ENCODE results near the gene TFCP2L1. TPM values are rescaled to one million over a fixed set of nuclear protein-coding genes. Genes with fewer than 3 reads are reported as not detected.

The TFCP2L1 gene
- total RNA-seq, 1 experiment from 2014 or later = 2.4 TPM

DNA sequence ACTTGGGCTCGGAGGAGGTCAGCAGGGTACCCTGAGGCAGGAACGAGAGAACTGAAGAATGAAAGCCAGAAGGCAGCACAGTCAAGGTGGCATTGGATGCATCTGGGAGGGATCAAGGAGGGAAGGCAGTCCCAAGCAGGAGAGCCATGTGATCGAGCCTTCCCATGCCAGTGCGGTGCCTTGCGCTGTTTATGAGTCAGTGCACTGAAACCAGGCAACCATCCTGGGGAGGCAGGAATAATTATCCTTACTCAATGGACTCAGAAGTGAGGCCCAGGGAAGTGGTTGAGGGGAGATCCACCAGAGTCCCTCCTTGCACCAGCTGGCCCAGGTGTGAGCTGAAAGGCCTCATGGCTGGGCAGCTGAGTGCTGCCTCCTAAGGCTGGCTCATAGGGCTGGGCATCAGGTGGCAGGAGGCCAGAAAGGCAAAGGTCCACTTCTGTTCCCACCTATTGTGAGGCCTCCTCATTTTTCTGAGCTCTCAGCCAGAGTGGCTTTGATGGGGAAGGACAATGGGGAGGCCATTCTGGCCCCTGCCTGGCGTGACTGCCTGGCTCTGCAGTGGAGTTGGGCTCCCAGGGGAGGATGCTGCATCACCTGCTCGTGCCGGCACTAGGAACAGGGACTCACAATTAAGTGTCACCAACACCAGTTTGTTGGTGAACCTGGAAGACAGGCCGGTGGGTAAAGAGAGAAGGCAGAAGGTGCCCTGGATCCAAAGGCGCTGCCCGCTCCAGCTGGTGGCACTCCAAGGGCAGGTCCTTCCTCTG, 82.3 kb downstream of the TFCP2L1 start:
- no TSS peak for BruUV-seq (replicated peaks)
- Histone ChIP-seq H2AFZ (ENCODE audit: low read length) (no peak overlapping the region), H3K79me2 (ENCODE audit: low read length) (no peaks in the 10 kb centered on the region), H3K9ac (ENCODE audit: low read length) (no peak overlapping the region), H3K4me3 (ENCODE audit: low read length) (no peak overlapping the region), H3K9me2 (replicated peaks; ENCODE audit: low read length) (no peaks in the 10 kb centered on the region), H3K36me3 (ENCODE audit: low read depth, low read length) (no peaks in the 10 kb centered on the region), H4K20me1 (ENCODE audit: low read length) (no peaks in the 10 kb centered on the region), H3K4me1 (ENCODE audit: insufficient read depth, low read length) (peaks cover under 1% of the 10 kb centered on the region; the same call in 1 of the 2 replicates), H3F3A (ENCODE audit: low read length, unreplicated experiment) (no peaks in the 10 kb centered on the region), H3K27ac (ENCODE audit: low read length) (no peak overlapping the region), H3K27me3 (ENCODE audit: low read length) (no peaks in the 10 kb centered on the region), H3K9me3 (ENCODE audit: low read length) (no peaks in the 10 kb centered on the region), H3K4me2 (ENCODE audit: low read length) (no peak overlapping the region)
- POLR2A ChIA-PET (ENCODE audit: unreplicated experiment) = no interaction called here
- DNase-seq = no peak
- intact Hi-C loops (cut with micrococcal nuclease) = no loop called here
- ATAC-seq = no peak
- CTCF ChIA-PET = no interaction called here
- TF ChIP-seq, protein P1, sequence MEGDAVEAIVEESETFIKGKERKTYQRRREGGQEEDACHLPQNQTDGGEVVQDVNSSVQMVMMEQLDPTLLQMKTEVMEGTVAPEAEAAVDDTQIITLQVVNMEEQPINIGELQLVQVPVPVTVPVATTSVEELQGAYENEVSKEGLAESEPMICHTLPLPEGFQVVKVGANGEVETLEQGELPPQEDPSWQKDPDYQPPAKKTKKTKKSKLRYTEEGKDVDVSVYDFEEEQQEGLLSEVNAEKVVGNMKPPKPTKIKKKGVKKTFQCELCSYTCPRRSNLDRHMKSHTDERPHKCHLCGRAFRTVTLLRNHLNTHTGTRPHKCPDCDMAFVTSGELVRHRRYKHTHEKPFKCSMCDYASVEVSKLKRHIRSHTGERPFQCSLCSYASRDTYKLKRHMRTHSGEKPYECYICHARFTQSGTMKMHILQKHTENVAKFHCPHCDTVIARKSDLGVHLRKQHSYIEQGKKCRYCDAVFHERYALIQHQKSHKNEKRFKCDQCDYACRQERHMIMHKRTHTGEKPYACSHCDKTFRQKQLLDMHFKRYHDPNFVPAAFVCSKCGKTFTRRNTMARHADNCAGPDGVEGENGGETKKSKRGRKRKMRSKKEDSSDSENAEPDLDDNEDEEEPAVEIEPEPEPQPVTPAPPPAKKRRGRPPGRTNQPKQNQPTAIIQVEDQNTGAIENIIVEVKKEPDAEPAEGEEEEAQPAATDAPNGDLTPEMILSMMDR (conservative IDR thresholded peaks at IDR 0.05; ENCODE audit: low read depth, low read length) = no peak
- TF ChIP-seq EZH2 (IDR thresholded peaks at IDR 0.05; ENCODE audit: low read length, unreplicated experiment) = no peak
- no peak for TF ChIP-seq EZH2phosphoT487 (IDR thresholded peaks at IDR 0.05; ENCODE audit: borderline replicate concordance, low read length)

DNA sequence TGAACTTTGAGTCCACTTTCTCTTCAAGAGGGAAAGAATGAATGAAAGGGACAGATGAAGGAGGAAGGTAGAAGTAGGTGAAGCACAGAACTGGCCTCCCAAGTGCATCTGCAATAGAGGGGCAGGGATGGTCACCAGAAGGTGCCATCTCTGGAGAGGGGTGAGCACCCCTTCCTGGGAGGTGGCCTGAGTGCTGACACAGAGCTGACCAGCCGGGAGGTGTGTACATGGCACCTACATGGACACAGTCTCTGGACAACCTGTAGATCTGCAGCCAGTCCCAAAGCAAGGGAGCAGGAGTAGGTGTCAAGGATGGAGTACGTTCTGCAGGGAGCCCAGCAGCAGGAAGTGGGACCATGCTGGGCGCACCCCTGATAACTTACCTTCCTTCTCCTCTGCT, 83.2 kb downstream of the TFCP2L1 start:
- DNase-seq = no peak
- TF ChIP-seq EZH2phosphoT487 (IDR thresholded peaks at IDR 0.05; ENCODE audit: borderline replicate concordance, low read length) (no peak), EZH2 (IDR thresholded peaks at IDR 0.05; ENCODE audit: low read length, unreplicated experiment) (no peak)
- TF ChIP-seq, protein P1 (conservative IDR thresholded peaks at IDR 0.05; ENCODE audit: low read depth, low read length) = no peak
- H3K27me3 ChIP-seq (ENCODE audit: low read length) = no peaks in the 10 kb centered on the region
- H3K4me1 ChIP-seq (ENCODE audit: insufficient read depth, low read length) = peaks cover 9% of the 10 kb centered on the region; the same call in 1 of the 2 replicates
- no peaks in the 10 kb centered on the region for H3K36me3 ChIP-seq (ENCODE audit: low read depth, low read length)
- H4K20me1 ChIP-seq (ENCODE audit: low read length) = no peaks in the 10 kb centered on the region
- ATAC-seq = no peak
- H3K27ac ChIP-seq (ENCODE audit: low read length) = no peak overlapping the region
- ChIA-PET POLR2A (ENCODE audit: unreplicated experiment) (no interaction called here), CTCF (no interaction called here)
- H3F3A ChIP-seq (ENCODE audit: low read length, unreplicated experiment) = no peaks in the 10 kb centered on the region
- no peaks in the 10 kb centered on the region for H3K9me2 ChIP-seq (replicated peaks; ENCODE audit: low read length)
- intact Hi-C loops (cut with micrococcal nuclease) = no loop called here
- H3K4me3 ChIP-seq (ENCODE audit: low read length) = no peak overlapping the region
- H3K9me3 ChIP-seq (ENCODE audit: low read length) = no peaks in the 10 kb centered on the region
- H3K79me2 ChIP-seq (ENCODE audit: low read length) = no peaks in the 10 kb centered on the region
- H3K9ac ChIP-seq (ENCODE audit: low read length) = no peak overlapping the region
- no peak overlapping the region for H2AFZ ChIP-seq (ENCODE audit: low read length)
- H3K4me2 ChIP-seq (ENCODE audit: low read length) = no peak overlapping the region
- no TSS peak for BruUV-seq (replicated peaks)
